GM21528 (cell line): ENCODE data around the gene IL36B.
"Not testable (repeated sequence)": the region's sequence is repeated elsewhere in the genome, so short reads cannot be mapped to it uniquely, and the experiment has no call there.

Experiments
- ATAC-seq: cut with Tn5 transposase; IDR thresholded peaks from one replicate; pipeline ENCODE4 v1.9.1; 2021; ENCODE audit warnings: mild to moderate bottlenecking, moderate library complexity; ENCODE audit not compliant: unreplicated experiment, low FRiP score

The IL36B gene

DNA sequence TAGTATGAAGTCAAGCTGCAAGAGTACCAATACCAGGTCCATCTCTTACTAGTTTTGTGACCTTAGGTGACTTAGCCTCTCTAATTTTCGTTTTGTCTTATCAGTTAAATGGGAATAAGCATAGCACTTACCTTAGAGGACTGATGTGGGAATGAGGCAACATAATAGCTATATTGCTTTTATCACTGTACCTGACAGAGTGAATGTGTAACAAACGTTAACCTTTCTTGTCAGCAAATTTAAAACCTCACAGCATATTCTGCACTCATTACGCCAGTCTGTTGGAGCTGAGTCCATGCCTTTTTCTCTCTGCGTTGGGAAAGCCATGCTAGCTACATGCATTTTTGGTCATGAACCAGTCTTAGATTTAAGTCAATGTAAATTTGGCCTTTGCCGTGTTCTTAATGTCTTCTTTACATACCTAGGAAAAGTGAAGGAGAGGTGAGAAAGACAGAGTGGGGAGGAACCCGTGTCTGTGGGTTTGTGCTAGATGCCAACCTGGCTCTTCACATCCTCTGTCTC is at the start of gene IL36B:
TSS of gene IL36B (minus strand) at position 472 of the 522 bp plus-strand sequence.
- no peak for ATAC-seq

DNA sequence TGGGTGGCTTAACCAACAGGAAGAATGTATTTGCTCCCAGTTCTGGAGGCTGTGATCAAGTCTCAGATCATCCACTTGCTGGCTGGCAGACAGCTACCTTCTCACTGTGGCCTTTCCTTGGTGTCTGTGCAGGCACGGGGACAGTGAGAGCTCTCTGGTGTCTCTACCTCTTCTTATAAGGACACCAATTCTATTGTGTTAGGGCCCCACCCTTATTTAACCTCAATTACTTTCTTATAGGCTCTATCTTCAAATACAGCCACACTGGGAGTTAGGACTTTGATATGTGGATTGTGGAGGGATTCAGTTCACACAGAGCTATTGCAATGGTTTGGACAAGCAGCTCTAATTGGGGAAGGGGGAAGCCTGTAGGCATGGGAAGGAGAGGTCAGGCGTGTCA is 49.5 kb upstream of the IL36B start:
- no peak for ATAC-seq

DNA sequence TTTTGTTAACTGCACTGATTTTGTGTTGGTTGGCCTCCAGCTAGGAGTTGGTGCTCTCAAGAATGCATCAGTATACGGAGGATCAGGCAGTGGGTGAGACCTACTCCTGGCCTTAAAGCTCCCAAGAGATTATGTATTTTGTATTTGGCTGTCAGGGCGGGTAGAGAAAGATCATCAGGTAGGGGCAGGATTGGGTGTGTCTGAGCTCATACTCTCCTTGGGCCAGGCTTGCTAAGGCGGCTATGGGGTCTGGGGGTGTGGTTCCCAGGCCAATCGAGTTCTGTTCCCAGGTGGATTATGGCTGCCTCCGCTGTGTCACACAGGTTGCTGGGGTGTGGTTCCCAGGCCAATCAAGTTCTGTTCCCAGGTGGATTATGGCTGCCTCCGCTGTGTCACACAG is 45.9 kb upstream of the IL36B start:
- no peak for ATAC-seq

DNA sequence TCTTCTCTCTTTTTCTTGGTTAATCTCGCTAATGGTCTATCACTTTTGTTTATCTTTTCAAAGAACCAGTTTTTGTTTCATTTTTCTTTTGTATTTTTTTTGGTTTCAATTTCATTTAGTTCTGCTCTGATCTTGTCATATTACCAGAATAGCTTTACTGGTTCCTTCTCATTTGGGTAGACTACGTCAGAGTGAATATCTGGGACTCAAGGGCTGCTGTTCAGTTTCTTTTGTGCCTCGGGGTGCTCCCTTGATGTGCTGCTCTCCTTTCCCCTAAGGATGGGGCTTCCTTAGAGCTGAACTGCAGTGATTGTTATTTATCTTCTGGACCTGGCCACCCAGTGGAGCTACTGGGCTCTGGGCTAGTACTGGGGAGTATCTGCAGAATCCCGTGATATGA is 45.4 kb upstream of the IL36B start:
- ATAC-seq, result no peak

DNA sequence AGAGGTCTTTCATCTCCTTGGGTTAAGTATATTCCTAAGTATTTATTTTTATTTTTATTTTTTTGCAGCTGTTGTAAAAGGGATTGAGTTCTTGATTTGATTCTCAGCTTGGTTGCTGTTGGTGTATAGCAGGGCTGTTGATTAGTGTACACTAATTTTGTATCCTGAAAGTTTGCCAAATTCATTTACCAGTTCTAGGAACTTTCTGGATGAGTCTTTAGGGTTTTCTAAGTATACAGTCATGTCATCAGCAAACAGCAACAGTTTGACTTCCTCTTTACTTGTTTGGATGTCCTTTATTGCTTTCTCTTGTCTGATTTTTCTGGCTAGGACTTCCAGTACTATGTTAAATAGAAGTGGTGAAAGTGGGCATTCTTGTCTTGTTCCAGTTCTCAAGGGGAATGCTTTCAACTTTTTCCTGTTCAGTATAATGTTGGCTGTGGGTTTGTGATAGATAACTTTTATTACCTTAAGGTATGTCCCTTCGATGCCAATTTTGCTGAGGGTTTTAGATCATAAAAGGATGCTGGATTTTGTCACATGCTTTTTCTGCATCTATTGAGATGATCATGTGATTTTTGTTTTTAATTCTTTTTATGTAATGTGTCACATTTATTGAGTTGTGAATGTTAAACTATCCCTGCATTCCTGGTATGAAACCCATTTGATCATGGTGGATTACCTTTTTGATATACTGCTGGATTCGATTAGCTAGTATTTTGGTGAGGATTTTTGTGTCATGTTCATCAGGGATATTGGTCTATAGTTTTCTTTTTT is 44.4 kb upstream of the IL36B start:
- ATAC-seq, result not testable (repeated sequence)

DNA sequence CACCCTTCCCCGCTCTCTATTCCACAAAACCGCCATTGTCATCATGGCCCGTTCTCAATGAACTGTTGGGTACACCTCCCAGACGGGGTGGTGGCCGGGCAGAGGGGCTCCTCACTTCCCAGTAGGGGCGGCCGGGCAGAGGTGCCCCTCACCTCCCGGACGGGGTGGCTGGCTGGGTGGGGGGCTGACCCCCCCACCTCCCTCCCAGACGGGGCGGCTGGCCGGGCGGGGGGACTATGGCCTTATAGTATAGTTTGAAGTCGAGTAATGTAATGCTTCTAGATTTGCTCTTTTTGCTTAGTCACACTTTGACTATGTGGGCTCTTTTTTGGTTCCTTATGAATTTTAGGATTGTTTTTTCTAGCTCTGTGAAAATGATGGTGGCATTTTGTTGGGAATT is 43.6 kb upstream of the IL36B start:
- ATAC-seq, result not testable (repeated sequence)

DNA sequence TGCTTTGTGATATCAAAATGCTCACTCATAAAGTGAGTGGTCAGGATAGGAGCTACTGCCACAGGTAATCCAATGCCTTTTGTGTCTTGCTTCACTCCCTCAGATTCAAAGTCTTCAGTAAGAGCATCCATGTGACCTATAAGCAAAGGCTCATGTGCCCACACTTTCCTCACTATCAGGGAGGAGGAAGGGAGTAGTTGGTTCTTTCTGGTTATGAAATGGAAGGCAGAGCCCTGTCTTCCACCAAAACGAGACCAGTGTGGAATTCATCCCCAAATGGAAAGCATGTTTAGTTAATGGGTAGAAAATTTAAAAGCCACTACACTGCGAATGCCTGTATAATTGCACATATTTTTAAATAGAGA is 40.9 kb upstream of the IL36B start:
- ATAC-seq, result no peak

DNA sequence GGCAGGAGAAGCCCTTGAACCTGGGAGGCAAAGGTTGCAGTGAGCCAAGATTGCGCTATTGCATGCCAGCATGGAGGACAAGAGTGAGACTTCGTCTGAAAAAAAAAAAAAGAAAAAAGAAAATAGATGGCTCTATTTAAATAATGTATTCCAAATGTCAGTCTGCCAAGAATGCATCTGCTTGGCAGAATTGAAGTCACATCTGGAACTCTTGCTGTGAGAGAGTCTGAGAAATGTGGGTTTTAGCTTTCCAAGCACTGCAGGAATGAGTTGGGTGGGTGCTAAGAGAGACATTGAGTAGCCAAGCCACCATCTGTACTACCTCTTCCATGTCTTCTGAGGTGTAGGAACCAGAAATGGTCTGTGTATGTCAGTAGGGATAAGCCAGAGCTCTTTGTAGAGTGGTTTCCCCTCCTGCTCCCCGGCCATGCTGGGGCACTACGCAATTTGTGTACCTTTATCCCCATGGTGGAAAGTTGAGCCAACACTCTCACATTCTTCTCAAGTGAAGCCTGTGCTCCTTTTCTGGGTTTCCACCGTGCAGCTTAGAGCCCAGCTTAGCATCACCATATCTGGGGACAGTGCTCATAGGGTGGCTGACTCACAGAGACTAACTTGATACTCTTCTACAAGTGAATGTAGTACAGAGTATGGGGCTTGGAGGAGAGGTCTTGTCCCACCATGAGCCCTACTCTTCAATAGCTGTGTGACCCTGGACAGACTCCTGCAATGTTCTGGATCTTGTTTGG is 40.4 kb upstream of the IL36B start:
- no peak for ATAC-seq

DNA sequence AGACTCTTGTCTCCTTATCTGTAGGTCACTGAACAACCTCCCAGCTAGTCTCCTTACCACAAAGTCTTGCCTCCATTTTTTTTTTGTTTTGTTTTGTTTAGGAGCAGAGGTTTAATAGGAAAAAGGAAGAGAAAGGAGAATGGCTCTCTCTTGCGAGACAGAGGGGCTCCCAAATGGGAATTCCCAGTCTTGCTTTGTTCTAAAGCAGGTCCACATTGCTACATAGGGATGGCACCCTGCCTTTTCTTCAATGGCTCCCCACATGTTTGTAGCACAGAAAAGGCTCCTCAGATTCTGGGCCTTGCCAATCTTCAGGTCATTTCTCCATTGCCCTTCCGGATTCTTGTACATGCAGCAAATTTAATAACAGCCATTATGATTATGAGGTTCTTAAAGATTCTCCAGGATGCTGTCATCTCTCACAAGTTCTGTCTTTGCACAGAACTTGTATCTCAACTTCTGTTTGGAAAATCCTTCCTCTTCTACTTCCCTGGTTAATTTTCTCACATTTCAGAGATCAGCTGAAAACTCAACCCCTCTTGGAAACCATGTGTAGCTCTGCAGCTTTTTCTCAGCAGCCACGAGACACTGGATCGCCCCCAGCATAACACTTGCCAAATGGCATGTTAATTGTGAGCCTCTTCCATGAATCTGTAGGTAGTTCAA is 38.7 kb upstream of the IL36B start:
- no peak for ATAC-seq

DNA sequence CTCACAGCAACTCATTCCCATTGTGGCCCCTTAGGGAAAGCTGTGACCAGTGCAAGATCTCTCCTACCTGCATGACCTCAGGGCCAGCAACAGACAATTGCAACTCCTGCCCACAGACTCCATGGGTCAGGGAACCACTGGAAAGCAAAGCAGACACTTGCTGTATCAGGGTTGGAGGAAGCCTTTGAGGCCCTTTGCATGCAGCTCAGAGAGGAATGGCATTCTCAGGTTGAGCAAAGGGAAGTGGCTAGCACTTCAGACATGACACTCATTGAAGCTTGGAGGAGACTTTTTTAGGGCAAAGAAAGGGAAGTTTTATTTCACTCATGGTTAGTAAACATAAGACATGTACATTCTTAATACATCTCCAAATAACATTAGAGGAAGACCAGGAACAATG is 37.2 kb upstream of the IL36B start:
- no peak for ATAC-seq

DNA sequence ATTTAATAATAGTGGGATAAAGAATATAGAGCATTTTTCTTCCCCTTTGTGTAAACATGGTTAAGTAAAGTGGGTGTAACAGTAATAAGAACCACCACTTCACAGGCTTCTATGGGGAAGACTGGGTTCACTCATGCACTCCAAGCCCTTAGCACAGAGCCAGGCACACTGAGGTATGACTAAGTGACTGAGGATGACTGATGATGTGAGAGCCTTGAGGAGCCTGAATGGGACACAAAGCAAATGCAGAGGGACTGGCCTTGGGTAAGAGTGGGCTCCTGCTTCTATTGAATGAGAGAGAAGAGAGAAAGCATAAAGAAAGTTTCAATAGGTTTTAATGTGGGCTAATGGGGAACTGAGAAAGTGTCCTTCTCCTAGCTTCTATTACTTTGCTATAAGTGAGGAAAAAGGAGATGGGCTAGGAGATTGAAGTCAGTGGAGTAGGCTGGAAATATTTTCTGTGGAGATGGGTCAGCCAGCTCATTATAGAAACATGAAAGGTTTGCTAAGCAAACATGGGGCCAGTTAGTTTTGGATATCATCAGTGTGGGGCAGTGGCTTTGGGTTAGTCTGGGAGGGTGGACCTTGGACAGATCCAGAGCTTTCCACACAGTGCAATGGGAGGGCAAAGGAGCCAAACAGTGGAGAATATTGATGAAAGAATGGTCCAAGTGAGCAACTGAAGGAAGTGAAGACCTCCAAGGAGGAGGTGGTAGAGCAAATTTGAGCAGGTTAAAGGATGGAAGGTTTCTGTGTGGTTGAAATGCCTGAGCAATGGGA is 35.7 kb upstream of the IL36B start:
- no peak for ATAC-seq

DNA sequence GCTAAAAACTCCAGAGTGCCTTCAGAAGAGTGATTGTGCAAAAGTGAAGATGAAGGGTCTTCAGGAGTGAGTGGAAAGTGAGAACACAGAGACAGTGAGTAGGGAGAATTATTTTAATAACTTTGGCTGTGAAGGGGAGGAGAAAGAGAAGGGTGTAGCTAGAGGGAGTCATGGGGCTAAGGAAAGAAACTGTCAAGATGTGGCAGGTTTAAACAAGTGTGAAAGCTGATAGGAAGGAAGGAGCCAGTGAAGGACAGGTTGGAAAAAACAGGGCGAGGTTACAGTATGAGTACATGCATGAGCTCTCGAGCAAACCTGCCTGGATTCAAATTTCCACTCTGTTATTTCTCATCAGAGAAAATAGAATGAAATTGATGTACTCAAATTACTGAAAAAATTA is 32.9 kb upstream of the IL36B start:
- ATAC-seq, result no peak

DNA sequence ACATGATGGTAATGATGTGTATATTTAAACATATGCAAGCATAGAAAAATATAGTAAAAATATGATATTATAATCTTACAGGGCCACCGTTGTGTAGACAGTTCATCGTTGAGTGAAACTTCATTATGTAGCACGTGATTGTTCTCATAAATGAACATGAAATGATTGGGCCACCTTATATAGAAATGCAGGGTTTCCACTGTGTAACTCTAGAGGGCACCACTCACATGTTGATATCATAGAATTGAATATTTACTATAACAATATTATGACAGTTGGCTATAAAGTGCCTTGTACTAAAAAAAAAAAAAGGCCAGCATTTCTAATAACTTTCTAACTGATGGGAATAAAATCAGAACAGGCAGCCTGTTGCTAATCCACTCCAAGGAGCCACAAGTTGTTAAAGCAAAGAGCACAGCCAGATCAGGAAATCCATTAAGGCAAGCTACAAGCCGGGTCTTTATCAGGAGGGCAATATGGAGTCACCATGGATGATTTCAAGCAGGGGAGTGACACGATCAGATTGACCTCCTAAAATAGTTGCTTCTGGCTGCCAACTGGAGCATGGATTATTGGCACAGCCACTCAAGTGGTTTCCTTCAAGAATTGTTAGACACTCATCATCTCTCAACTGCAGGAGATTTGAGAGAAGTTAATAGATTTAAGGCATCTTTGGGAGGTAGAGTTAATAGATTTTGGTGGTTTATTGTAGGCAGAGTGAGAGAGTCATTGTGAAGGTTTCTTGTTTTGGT is 31.8 kb upstream of the IL36B start:
- ATAC-seq, result no peak

DNA sequence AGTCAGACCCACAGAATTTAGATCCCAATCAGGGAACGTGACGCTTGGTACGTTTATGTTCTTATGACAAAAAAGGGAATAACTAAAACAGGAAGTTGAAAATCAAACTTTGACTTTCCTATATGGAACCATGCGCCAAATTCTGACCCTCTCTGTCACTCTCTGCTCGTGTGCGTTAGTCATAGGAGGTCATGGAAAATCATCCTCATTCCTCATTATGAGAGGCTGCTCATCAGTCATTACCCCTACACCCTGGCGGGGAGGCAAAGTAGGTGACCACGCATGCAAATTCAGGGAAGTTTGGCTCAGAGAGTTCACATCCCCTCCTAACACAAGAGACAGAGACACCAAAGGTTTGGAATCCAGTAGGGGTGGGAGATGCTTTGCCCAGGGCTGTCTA is 30.6 kb upstream of the IL36B start:
- no peak for ATAC-seq

DNA sequence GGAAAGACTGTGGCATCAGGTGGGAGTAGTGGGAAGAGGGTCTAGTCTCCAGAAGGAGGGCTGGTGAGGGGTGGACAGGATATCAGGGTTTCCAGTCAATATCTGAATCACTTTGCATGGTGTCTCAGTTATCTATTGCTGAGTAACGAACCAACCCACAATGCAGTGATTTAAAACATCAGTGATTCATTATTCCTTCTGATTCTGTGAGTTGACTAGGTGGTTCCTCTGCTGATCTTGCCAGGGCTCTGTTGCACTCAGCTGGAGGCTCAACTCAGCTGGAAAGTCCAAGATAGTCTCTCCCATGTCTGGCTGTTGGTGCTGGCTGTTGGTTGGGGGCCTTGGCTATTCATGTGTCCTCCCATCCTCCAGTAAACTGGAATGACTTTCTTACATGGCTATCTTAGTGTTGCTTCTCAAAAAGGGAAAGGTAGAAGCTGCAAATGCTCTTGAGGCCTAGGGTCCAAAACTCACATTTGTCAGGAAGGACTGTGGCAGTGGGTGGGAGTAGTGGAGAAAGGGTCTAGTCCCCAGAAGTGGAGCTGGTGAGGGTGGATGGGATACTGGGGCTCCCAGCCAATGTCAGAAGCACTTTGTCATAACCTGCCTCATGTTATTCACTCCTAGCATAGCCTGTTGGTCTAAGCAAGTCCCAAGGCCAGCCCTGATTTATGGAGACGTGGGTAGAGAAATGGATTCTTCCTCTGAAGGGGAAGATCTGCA is 29.0 kb upstream of the IL36B start:
- no peak for ATAC-seq

DNA sequence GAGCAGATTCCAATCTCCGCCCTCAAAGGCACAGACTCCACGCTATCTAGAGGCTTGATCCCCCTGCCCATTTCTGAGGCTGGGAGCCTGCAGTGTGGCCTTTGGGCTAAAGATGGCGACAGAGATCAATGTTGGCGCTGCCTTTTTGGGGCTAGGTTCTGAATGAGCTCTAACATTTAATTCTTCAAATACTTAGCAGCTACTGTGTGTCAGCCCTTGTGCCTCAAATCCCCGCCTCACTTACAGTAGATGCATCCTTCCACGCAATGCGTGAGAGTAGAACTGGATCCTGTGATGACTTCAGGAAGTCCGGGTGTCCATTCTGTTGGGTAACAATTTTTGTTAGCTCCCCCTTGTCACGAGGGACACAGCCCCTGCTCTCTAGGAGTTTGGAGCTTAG is 27.5 kb upstream of the IL36B start:
- no peak for ATAC-seq

DNA sequence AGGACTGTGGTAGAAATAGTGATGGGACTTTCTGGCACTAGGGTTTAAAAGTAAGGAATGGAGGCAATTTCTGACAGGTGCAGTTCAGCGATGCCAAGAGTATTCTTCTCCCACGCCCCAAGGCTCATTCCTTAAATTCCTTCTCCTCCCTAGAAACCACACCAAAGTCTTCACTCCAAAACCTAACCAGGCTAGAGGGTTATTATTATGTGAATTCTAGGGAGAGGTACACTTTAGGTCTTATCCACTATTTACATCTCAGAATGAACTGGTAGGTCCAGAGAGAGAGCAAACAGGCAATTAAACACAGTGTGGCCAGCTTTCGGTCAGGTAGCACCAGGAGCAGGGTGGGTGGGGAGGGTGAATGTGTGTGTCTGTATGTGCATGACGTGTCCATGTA is 26.5 kb upstream of the IL36B start:
- no peak for ATAC-seq

DNA sequence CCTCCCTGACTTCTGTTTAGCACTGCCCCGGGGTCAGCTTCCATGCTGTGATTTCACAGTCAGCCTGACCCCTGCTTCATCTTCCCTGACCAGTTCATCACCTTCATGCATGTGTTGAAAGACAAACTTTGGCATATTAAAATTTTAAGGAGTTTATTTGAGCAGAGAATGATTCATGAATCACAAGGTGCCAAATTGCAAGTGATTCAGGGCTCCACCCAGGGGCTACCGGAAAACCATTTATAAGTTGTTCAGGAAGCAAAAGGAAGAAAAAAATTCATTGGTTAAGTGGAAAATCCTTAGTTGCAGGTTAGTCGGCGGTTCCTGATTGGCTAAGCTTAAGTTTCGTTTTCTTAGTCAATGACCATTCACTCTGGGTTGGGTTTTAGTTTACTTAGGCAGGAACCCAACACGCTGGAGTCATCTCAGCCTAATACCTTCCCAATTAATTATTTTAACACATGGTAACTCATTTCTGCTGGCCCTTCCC is 25.7 kb upstream of the IL36B start:
- no peak for ATAC-seq

DNA sequence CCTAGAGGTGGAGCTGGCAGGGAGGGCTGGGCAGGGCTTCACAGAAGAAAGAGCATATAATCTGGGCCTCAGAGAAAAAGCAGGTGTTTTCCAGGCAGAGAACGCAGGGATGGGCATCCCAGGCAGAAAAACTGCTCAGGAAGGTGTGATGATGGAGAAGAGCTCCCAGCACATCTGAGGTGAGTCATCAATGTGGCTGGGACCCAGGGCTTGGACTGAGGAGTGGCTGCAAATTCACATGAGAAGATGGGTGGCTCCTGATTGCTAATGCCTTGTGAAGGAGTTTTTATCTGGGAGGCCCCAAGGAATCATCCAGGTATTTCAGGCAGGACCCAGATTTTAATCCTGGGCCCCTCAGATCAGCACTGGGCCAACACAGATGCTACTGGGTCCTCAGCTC is 25.3 kb upstream of the IL36B start:
- ATAC-seq, result no peak
